Heart left ventricle (tissue), 16 donors: Measurements from ENCODE around the gene MCU. TPM values are rescaled to one million over a fixed set of nuclear protein-coding genes. Genes with fewer than 3 reads are reported as not detected.

Experiments
- ATAC-seq, 4 donors: fragments of 200-7000 bp; cut with Tn5 transposase; one replicate each; pipeline ENCODE4 v1.9.1; 2020 to 2022; ENCODE audit warnings: moderate library complexity in 4 of 4, mild to moderate bottlenecking in 3 of 4, moderate number of reproducible peaks in 1 of 4
- DNase-seq, 5 donors: peaks; one replicate each; pipeline ENCODE4 v3.0.0-alpha.2; 2020
- H3K27ac ChIP-seq, 12 donors: fragments of 200-600 bp; sonication (generic) in 4 of 12; one replicate each; pipeline versions ENCODE4 v1.5.0 to v1.8.0; 2016 to 2022; ENCODE audit warnings: mild to moderate bottlenecking in 2 of 12
- H3K27me3 ChIP-seq, 9 donors: fragments of 200-600 bp; sonication (generic) in 2 of 9; one replicate each; pipeline versions ENCODE4 v1.5.1 to v1.8.0; 2016 to 2022; ENCODE audit warnings: mild to moderate bottlenecking in 3 of 9
- H3K36me3 ChIP-seq, 9 donors: fragments of 200-600 bp; sonication (generic) in 2 of 9; one replicate each; pipeline versions ENCODE4 v1.5.0 to v1.8.0; 2018 to 2022; ENCODE audit warnings: mild to moderate bottlenecking in 2 of 9
- H3K4me1 ChIP-seq, 12 donors: fragments of 200-600 bp; sonication (generic) in 4 of 12; one replicate each; pipeline versions ENCODE4 v1.5.0 to v1.8.0; 2016 to 2022; ENCODE audit warnings: mild to moderate bottlenecking in 3 of 12
- H3K4me3 ChIP-seq, 12 donors: fragments of 200-600 bp; sonication (generic) in 4 of 12; one replicate each; pipeline versions ENCODE4 v1.5.0 to v1.8.0; 2017 to 2022; ENCODE audit warnings: mild to moderate bottlenecking in 9 of 12, moderate library complexity in 4 of 12
- H3K9me3 ChIP-seq, 12 donors: fragments of 200-600 bp; sonication (generic) in 4 of 12; one replicate each; pipeline versions ENCODE4 v1.5.0 to v1.8.0; 2016 to 2022; ENCODE audit warnings: mild to moderate bottlenecking in 1 of 12
- CTCF ChIP-seq, 12 donors: fragments of 200-600 bp; sonication (generic) in 4 of 12; IDR thresholded peaks; one replicate each; pipeline versions ENCODE4 v1.5.0 to v1.8.0; 2018 to 2022; ENCODE audit warnings: antibody characterized with exemption in 12 of 12, mild to moderate bottlenecking in 5 of 12
- POLR2A ChIP-seq, 2 donors: fragments of 450-650 bp; IDR thresholded peaks; one replicate each; pipeline ENCODE4 v1.6.1; 2017; ENCODE audit warnings: antibody characterized with exemption in 2 of 2, mild to moderate bottlenecking in 2 of 2, moderate library complexity in 2 of 2
- WGBS, 4 donors: extraction: QIAGEN DNeasy Blood & Tissue Kit in 2 of 4; methylation state at CpG; one replicate each; pipeline versions ENCODE4 v1.1.5 to v1.1.7; 2013 to 2018; 5-methylcytosine and 5-hydroxymethylcytosine counted together
- intact Hi-C, 10 donors: fragments of 100-400 bp; cut with DNase I; formaldehyde crosslinking; loops; one replicate each; pipeline versions ENCODE4 v1.11.1 to v1.14.2; 2022
- polyA plus RNA-seq, 2 donors: library from polyadenylated mRNA; stranded (reverse); fragments of 200-250 nt; gene quantifications; one replicate each; pipeline ENCODE4 v1.2.3, GENCODE V29; 2013
- total RNA-seq, 9 donors: library from RNA; depleted of rRNA in 2 of 9; stranded (reverse); fragments of >200 nt in 2 of 9; fragmentation: NEBNext Ultra II Directional in 3 of 9; extraction: Animal tissue kit (Norgen Biotek cat#: 25700) in 3 of 9; gene quantifications; one replicate each; pipeline versions ENCODE4 v1.1.0 to v1.2.4, GENCODE V29; 2016 to 2023
- donor health status: ischemic (EF 13 %, LVEDD 7.1; RV severe dilation, severe dysfunction).
- donor health status: healthy with polysubstance abuse.
- donor health status: DM: no; HTN: yes; CAD: no.
- donor health status: DM: no; HTN: no; CAD: no.
- donor health status: ischemic (EF 25% LVEDD 6.9; RV normal size, moderate dysfunction).
- donor health status: ischemic (EF 25% LVEDD 5.7; RV mildly dilated, moderate dysfunction).
- donor health status: healthy.
- donor health status: DM: yes; HTN: yes; CAD: no.
- donor health status: ischemic (EF 35%, LVEDD 5.7; RV mildly dilated, moderate dysfunction).
- donor health status: nonischemic (EF 11% LVEDD 7.7; RV severe dilation, severe dysfunction).
- donor health status: DM: yes; HTN: yes; CAD: no.
- donor health status: PGD.
- donor health status: ischemic (EF 29% LVEDD 5.4; RV normal size, mild dysfunction).
- donor health status: nonischemic (EF 23%, LVEDD 6.1; RV moderate dilation, normal function).

MCU gene
- total and polyA plus RNA-seq, 11 donors = 11.4 to 16.9 (median 13.6) TPM

- Histone ChIP-seq H3K4me3 (no peak overlapping the region), H3K4me1 (peaks cover 0 to 3% (median 0%) of the 10 kb centered on the region in 12 donors), H3K36me3 (no peaks in the 10 kb centered on the region), H3K9me3 (peaks cover 0 to 11% (median 2%) of the 10 kb centered on the region in 12 donors), H3K27me3 (no peaks in the 10 kb centered on the region), H3K27ac (no peak overlapping the region)
- intact Hi-C loops = no loop called here
- WGBS, 4 donors = 89 to 96% (median 95%) methylated on average over 2 of the region's 2 CpGs
- TF ChIP-seq POLR2A (IDR thresholded peaks at IDR 0.05) (no peak), CTCF (IDR thresholded peaks at IDR 0.05) (no peak)
- no peak for DNase-seq
- ATAC-seq = no peak
Measured at GRCh38 chr10:72852508-72852907, 160.6 kb downstream of the MCU start.

DNA sequence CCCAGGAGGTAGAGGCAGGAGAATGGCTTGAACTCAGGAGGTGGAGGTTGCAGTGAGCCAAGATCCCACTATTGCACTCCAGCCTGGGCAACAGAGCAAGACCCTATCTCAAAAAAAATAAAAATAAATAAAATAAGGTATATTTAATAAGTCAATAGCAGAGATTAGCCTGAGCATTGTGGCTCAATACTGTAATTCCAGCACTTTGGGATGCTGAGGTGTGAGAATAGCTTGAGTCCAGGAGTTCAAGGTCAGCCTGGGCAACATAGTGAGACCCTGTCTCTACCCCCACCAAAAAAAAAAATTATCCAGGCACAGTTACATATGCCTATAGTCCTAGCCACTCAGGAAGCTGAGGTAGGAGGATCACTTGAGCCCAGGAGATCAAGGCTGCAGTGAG, 163.2 kb downstream of the MCU start:
- Histone ChIP-seq H3K9me3 (peaks cover 0 to 11% (median 2%) of the 10 kb centered on the region in 12 donors), H3K4me1 (no peaks in the 10 kb centered on the region), H3K36me3 (peaks cover 0 to 10% (median 0%) of the 10 kb centered on the region in 9 donors), H3K4me3 (no peak overlapping the region), H3K27ac (no peak overlapping the region), H3K27me3 (no peaks in the 10 kb centered on the region)
- TF ChIP-seq CTCF (IDR thresholded peaks at IDR 0.05) (no peak), POLR2A (IDR thresholded peaks at IDR 0.05) (no peak)
- intact Hi-C loops = no loop called here
- DNase-seq (no peak), ATAC-seq (no peak)

DNA sequence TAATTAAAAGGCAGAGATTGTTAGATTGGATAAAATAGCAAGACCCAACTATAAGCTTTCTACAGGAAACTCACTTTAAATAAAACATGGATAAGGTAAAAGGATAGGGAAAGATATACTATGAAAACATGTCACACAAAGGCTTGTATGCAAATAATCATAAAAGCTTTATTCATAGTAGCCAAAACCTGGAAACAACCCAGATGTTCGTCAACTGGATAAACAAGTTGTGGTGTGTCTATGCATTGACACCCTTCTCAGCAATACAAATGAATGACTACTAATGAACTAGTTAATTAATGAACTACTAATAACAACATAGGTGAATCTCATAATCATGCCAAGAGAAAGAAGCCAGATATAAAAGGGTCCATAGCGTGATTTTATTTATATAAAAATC, 163.8 kb downstream of the MCU start:
- no peak for DNase-seq
- intact Hi-C loops = no loop called here
- WGBS, 4 donors = 84 to 92% (median 89%) methylated on average over 2 of the region's 2 CpGs
- Histone ChIP-seq H3K4me3 (no peak overlapping the region), H3K36me3 (peaks cover 0 to 16% (median 4%) of the 10 kb centered on the region in 9 donors), H3K9me3 (peaks cover 0 to 10% (median 2%) of the 10 kb centered on the region in 12 donors), H3K4me1 (no peaks in the 10 kb centered on the region), H3K27me3 (no peaks in the 10 kb centered on the region), H3K27ac (no peak overlapping the region)
- no peak for TF ChIP-seq CTCF (IDR thresholded peaks at IDR 0.05)
- no peak for TF ChIP-seq POLR2A (IDR thresholded peaks at IDR 0.05)
- no peak for ATAC-seq

DNA sequence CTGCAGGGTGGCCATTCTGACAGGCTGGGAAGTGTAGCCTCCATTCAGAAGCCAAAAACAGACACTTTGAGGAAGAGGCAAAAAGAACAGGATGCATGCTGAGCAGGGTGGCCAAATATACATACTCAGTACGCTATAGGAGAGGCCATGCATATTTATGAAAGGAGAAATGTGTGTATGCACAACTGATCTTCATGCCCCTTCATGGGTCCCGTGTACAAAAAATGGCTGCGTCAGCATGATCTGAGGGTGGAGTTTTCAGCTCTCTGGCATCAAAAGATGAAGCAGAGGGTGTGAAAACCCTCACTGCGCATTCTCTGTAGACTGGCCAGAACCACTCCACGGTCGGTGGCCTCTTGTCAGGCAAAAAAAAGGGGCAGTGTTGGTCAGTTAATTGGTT, 166.1 kb downstream of the MCU start:
- DNase-seq (no peak), ATAC-seq (no peak)
- Histone ChIP-seq H3K9me3 (no peaks in the 10 kb centered on the region), H3K4me1 (no peaks in the 10 kb centered on the region), H3K27me3 (no peaks in the 10 kb centered on the region), H3K4me3 (no peak overlapping the region), H3K36me3 (peaks cover 0 to 34% (median 18%) of the 10 kb centered on the region in 9 donors), H3K27ac (no peak overlapping the region)
- TF ChIP-seq POLR2A (IDR thresholded peaks at IDR 0.05) = no peak
- TF ChIP-seq CTCF (IDR thresholded peaks at IDR 0.05) = no peak
- 92 to 98% (median 96%) methylated on average over 6 of the region's 6 CpGs for WGBS, 4 donors
- intact Hi-C loops = no loop called here
